ENCODE data around the gene OSBPL10. TPM values are rescaled to one million over a fixed set of nuclear protein-coding genes. Genes with fewer than 3 reads are reported as not detected.

OSBPL10 gene
- total and polyA plus RNA-seq, 2 donors (not counting 1 experiment from before 2014, with no cell fraction given): 88.5 to 310 TPM

DNA sequence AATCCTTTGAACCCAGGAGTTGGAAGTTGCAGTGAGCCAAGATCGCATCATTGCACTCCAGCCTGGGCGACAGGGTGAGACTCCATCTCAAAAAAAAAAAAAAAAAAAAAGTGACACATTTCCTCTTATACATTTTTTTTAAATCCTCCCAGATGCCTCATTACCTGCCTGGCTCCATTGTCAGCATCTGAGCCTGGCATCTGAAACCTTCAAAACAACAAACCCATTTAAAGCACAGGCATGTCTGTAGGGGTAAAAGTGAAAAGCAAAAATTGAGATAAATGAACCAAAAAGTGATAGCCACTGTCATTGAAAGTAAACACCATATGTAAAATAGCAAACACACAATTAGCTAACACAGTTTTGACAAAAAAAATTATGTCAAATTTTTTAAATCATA lies 38.6 kb downstream of the OSBPL10 start:
- Histone ChIP-seq H3K79me2 (ENCODE audit: control insufficient read depth, insufficient read depth, low read length) (peaks cover 100% of the 10 kb centered on the region), H3K27me3 (replicated peaks in 1 of 4; ENCODE audit: control extremely low read depth in 1 of 4, control insufficient read depth in 3 of 4, insufficient read depth in 4 of 4, low read length in 3 of 4) (no peaks in the 10 kb centered on the region), H3K4me2 (replicated peaks; ENCODE audit: low read depth, low read length, poor library complexity, severe bottlenecking) (peak overlapping the region; percentile 24), H3K4me1 (ENCODE audit: control insufficient read depth in 2 of 2, insufficient read depth in 2 of 2, low read length in 2 of 2) (peaks cover 83 to 90% of the 10 kb centered on the region in 2 donors), H3K9me3 (ENCODE audit: control extremely low read depth in 1 of 3, control insufficient read depth in 2 of 3, insufficient read depth in 1 of 3, low read length in 2 of 3) (peaks cover 0 to 7% (median 2%) of the 10 kb centered on the region in 3 donors), H2AFZ (ENCODE audit: insufficient read depth, low read depth, low read length, poor library complexity, severe bottlenecking) (no peak overlapping the region), H3K36me3 (replicated peaks in 1 of 2; ENCODE audit: control extremely low read depth in 1 of 2, control insufficient read depth in 1 of 2, extremely low read depth in 1 of 2, insufficient read depth in 2 of 2, low read length in 1 of 2) (peaks cover 1 to 12% of the 10 kb centered on the region in 2 experiments), H3K9ac (ENCODE audit: low read length) (no peak overlapping the region), H4K20me1 (ENCODE audit: control insufficient read depth, insufficient read depth, low read length, poor library complexity, severe bottlenecking) (no peaks in the 10 kb centered on the region), H3K27ac (ENCODE audit: low read length in 2 of 2) (no peak overlapping the region), H3K4me3 (ENCODE audit: control extremely low read depth in 1 of 5, extremely low read depth in 1 of 5, insufficient read depth in 1 of 5, low read depth in 2 of 5, low read length in 4 of 5) (no peak overlapping the region)
- DNase-seq: no peak
- peaks cover 53% of the 10 kb centered on the region for H3K4me1 Mint-ChIP-seq
- H3K27ac Mint-ChIP-seq: peak overlapping the region; percentile 80
- H3K4me3 Mint-ChIP-seq: peak overlapping the region; percentile 52
- ChIA-PET POLR2A (interaction anchor here (1.0 kb wide), 1 partner anchor 15 kb away, joined by 4 read pairs; no protein-coding TSS in a partner anchor), CTCF (interaction anchor here (0.9 to 1.6 kb wide), 3 partner anchors 11 to 25 kb away, joined by 3 to 5 read pairs (median 4); no protein-coding TSS in a partner anchor)
- H3K27me3 Mint-ChIP-seq: no peaks in the 10 kb centered on the region
- no CpG with 5 or more reads among the region's 2 CpGs for WGBS (ENCODE audit: insufficient coverage)
- ATAC-seq (ENCODE audit: low read depth): no peak
- no peaks in the 10 kb centered on the region for H3K9me3 Mint-ChIP-seq (ENCODE audit: insufficient read depth)
- TF ChIP-seq, protein P1, sequence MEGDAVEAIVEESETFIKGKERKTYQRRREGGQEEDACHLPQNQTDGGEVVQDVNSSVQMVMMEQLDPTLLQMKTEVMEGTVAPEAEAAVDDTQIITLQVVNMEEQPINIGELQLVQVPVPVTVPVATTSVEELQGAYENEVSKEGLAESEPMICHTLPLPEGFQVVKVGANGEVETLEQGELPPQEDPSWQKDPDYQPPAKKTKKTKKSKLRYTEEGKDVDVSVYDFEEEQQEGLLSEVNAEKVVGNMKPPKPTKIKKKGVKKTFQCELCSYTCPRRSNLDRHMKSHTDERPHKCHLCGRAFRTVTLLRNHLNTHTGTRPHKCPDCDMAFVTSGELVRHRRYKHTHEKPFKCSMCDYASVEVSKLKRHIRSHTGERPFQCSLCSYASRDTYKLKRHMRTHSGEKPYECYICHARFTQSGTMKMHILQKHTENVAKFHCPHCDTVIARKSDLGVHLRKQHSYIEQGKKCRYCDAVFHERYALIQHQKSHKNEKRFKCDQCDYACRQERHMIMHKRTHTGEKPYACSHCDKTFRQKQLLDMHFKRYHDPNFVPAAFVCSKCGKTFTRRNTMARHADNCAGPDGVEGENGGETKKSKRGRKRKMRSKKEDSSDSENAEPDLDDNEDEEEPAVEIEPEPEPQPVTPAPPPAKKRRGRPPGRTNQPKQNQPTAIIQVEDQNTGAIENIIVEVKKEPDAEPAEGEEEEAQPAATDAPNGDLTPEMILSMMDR (IDR thresholded peaks at IDR 0.05): no peak
- no peak for TF ChIP-seq EZH2 (IDR thresholded peaks at IDR 0.05; ENCODE audit: borderline replicate concordance, insufficient read depth, low read depth, low read length, poor library complexity, severe bottlenecking)
- intact Hi-C loops (cut with micrococcal nuclease): no loop called here

DNA sequence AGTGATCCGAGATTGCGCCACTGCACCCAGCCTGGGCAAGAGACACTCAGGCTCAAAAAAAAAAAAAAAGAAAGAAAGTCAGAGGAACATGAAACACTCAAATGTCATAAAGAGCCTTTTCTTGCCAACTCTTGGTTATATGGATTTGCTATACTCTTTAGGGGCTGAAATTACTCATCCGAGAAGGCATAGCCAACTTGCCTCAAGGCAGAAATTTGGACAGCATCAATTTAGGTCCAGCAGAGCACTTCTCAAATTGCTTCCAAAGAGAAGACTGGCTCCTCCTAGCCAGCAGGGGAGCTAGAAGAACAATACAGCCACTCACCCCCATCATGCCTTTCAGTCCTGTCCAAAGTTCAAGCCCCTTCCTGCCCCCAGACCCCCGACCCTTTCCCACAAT lies 43.8 kb downstream of the OSBPL10 start:
- H3K4me3 Mint-ChIP-seq: no peak overlapping the region
- ChIA-PET POLR2A (interaction anchor here (0.7 to 2.5 kb wide), 3 partner anchors 14 to 201 kb away, joined by 3 to 8 read pairs (median 3); no protein-coding TSS in a partner anchor), CTCF (no interaction called here)
- no peak overlapping the region for H3K27ac Mint-ChIP-seq
- Histone ChIP-seq H3K9me3 (ENCODE audit: control extremely low read depth in 1 of 3, control insufficient read depth in 2 of 3, insufficient read depth in 1 of 3, low read length in 2 of 3) (peaks cover 0 to 4% (median 0%) of the 10 kb centered on the region in 3 donors), H3K9ac (ENCODE audit: low read length) (no peak overlapping the region), H4K20me1 (ENCODE audit: control insufficient read depth, insufficient read depth, low read length, poor library complexity, severe bottlenecking) (no peaks in the 10 kb centered on the region), H3K4me2 (replicated peaks; ENCODE audit: low read depth, low read length, poor library complexity, severe bottlenecking) (peak overlapping the region; percentile 3), H3K27ac (ENCODE audit: low read length in 2 of 2) (no peak overlapping the region), H2AFZ (ENCODE audit: insufficient read depth, low read depth, low read length, poor library complexity, severe bottlenecking) (no peak overlapping the region), H3K27me3 (replicated peaks in 1 of 4; ENCODE audit: control extremely low read depth in 1 of 4, control insufficient read depth in 3 of 4, insufficient read depth in 4 of 4, low read length in 3 of 4) (no peaks in the 10 kb centered on the region), H3K79me2 (ENCODE audit: control insufficient read depth, insufficient read depth, low read length) (peaks cover 97% of the 10 kb centered on the region), H3K36me3 (replicated peaks in 1 of 2; ENCODE audit: control extremely low read depth in 1 of 2, control insufficient read depth in 1 of 2, extremely low read depth in 1 of 2, insufficient read depth in 2 of 2, low read length in 1 of 2) (peaks cover 1 to 7% of the 10 kb centered on the region in 2 experiments), H3K4me3 (ENCODE audit: control extremely low read depth in 1 of 5, extremely low read depth in 1 of 5, insufficient read depth in 1 of 5, low read depth in 2 of 5, low read length in 4 of 5) (no peak overlapping the region), H3K4me1 (ENCODE audit: control insufficient read depth in 2 of 2, insufficient read depth in 2 of 2, low read length in 2 of 2) (peaks cover 79 to 90% of the 10 kb centered on the region in 2 donors)
- no peaks in the 10 kb centered on the region for H3K27me3 Mint-ChIP-seq
- no peak for TF ChIP-seq EZH2 (IDR thresholded peaks at IDR 0.05; ENCODE audit: borderline replicate concordance, insufficient read depth, low read depth, low read length, poor library complexity, severe bottlenecking)
- TF ChIP-seq, protein P1 (IDR thresholded peaks at IDR 0.05): no peak
- no peaks in the 10 kb centered on the region for H3K9me3 Mint-ChIP-seq (ENCODE audit: insufficient read depth)
- ATAC-seq (ENCODE audit: low read depth) (no peak), DNase-seq (no peak)
- 98% methylated on average over 4 of the region's 4 CpGs for WGBS (ENCODE audit: insufficient coverage)
- H3K4me1 Mint-ChIP-seq: peaks cover 44% of the 10 kb centered on the region
- intact Hi-C loops (cut with micrococcal nuclease): no loop called here

All from B cell (primary cell).